A673 (cell line): ENCODE data around the gene SBK3. TPM values are rescaled to one million over a fixed set of nuclear protein-coding genes. Genes with fewer than 3 reads are reported as not detected.

Experiments used
- BruUV-seq: library from RNA; stranded (reverse); fragments of 400-500 nt; replicated peaks from 2 replicates; lab custom pipeline; 2021; lab: Mats Ljungman, UMichigan
- CTCF ChIA-PET: fragments of 300-600 bp; sonication (Branson Sonifier 250); formaldehyde crosslinking; loops from one replicate; lab custom pipeline; 2022; ENCODE audit warnings: antibody characterized with exemption; lab: Charles Lee
- POLR2A ChIA-PET: fragments of 300-600 bp; sonication (Branson Sonifier 250); formaldehyde crosslinking; loops from one replicate; lab custom pipeline; 2022; ENCODE audit warnings: antibody characterized with exemption; ENCODE audit not compliant: low non-redundant PET; lab: Charles Lee
- DNase-seq: peaks from one replicate; pipeline ENCODE4 v3.0.0-alpha.2; 2015; ENCODE audit warnings: low spot score
- H3K27ac ChIP-seq: fragments of 200-600 bp; sonication (generic); 2 replicates; pipeline ENCODE4 v1.5.1; 2016; ENCODE audit warnings: mixed run types, low read depth, mild to moderate bottlenecking, mixed read lengths, antibody characterized with exemption, low read length; ENCODE audit not compliant: poor library complexity, severe bottlenecking
- H3K27me3 ChIP-seq: fragments of 200-600 bp; sonication (generic); replicated peaks from 2 replicates; pipeline ENCODE4 v1.6.1; 2017; ENCODE audit warnings: mixed run types, low read depth, mild to moderate bottlenecking, mixed read lengths, antibody characterized with exemption, low read length; ENCODE audit not compliant: insufficient read depth, poor library complexity
- H3K36me3 ChIP-seq: fragments of 200-600 bp; sonication (generic); 2 replicates; pipeline ENCODE4 v1.6.1; 2016; ENCODE audit warnings: mixed run types, mild to moderate bottlenecking, mixed read lengths, antibody characterized with exemption, low read length; ENCODE audit not compliant: insufficient read depth, poor library complexity, severe bottlenecking
- H3K4me1 ChIP-seq: fragments of 200-600 bp; sonication (generic); 2 replicates; pipeline ENCODE4 v1.6.1; 2017; ENCODE audit warnings: mixed run types, mild to moderate bottlenecking, mixed read lengths, antibody characterized with exemption, low read length; ENCODE audit not compliant: insufficient read depth, poor library complexity, severe bottlenecking
- H3K4me3 ChIP-seq: fragments of 200-600 bp; sonication (generic); 2 replicates; pipeline ENCODE4 v1.5.1; 2016; ENCODE audit warnings: low read depth, mixed run types, mild to moderate bottlenecking, mixed read lengths, low read length; ENCODE audit not compliant: poor library complexity, severe bottlenecking
- H3K9me3 ChIP-seq: fragments of 200-600 bp; sonication (generic); 2 replicates; pipeline ENCODE4 v1.6.1; 2016; ENCODE audit warnings: mixed run types, low read depth, mild to moderate bottlenecking, mixed read lengths, antibody characterized with exemption, low read length; ENCODE audit not compliant: poor library complexity, severe bottlenecking
- CTCF ChIP-seq: fragments of 300-800, 200-600 bp; sonication (generic); conservative IDR thresholded peaks from 2 replicates; pipeline ENCODE4 v1.5.1; 2017; ENCODE audit warnings: low read depth, mild to moderate bottlenecking, antibody characterized with exemption, low read length, moderate library complexity, mixed read lengths
- EZH2 ChIP-seq: fragments of 200-600 bp; sonication (generic); IDR thresholded peaks from 2 replicates; pipeline ENCODE4 v1.6.1; 2017; ENCODE audit warnings: borderline replicate concordance, low read depth, mild to moderate bottlenecking, mixed read lengths, antibody characterized with exemption, low read length; ENCODE audit not compliant: poor library complexity, severe bottlenecking
- intact Hi-C: fragments of 100-400 bp; cut with micrococcal nuclease; formaldehyde crosslinking; loops from one replicate; pipeline ENCODE4 v1.10.0; 2022; ENCODE audit not compliant: unreplicated experiment
- total RNA-seq: library from RNA; stranded (reverse); gene quantifications from 2 replicates; pipeline ENCODE4 v1.2.3, GENCODE V29; 2021

Gene SBK3
- total RNA-seq, 1 experiment from 2014 or later, result not detected

- H3K27me3 ChIP-seq, result no peaks in the 10 kb centered on the region
- H3K9me3 ChIP-seq, result no peaks in the 10 kb centered on the region
- DNase-seq, result no peak
- H3K4me3 ChIP-seq, result no peak overlapping the region
- CTCF ChIA-PET, result no interaction called here
- TF ChIP-seq EZH2, result no peak
- H3K36me3 ChIP-seq, result no peaks in the 10 kb centered on the region
- no TSS peak for BruUV-seq
- no peaks in the 10 kb centered on the region for H3K4me1 ChIP-seq
- no peak overlapping the region for H3K27ac ChIP-seq
- intact Hi-C loops, result no loop called here
- POLR2A ChIA-PET, result no interaction called here
Observed at GRCh38 chr19:55567708-55568328, 22.5 kb upstream of the SBK3 start.

- Histone ChIP-seq H3K36me3 (no peaks in the 10 kb centered on the region), H3K27me3 (no peaks in the 10 kb centered on the region), H3K4me1 (no peaks in the 10 kb centered on the region), H3K9me3 (no peaks in the 10 kb centered on the region), H3K4me3 (no peak overlapping the region), H3K27ac (no peak overlapping the region)
- no TSS peak for BruUV-seq
- ChIA-PET CTCF (interaction anchor here (0.7 kb wide), 1 partner anchor 52 kb away, joined by 5 read pairs; no protein-coding TSS in a partner anchor), POLR2A (no interaction called here)
- TF ChIP-seq EZH2 (no peak), CTCF (no peak)
- intact Hi-C loops, result no loop called here
- DNase-seq, result no peak
Observed at GRCh38 chr19:55566823-55567222, 21.5 kb upstream of the SBK3 start.

- no peak overlapping the region for H3K27ac ChIP-seq
- no peak for DNase-seq
- intact Hi-C loops, result no loop called here
Observed at GRCh38 chr19:55563261-55563690, 17.9 kb upstream of the SBK3 start.

More at GRCh38 chr19:55563261-55563690, 17.9 kb upstream of the SBK3 start:
- CTCF ChIA-PET, result no interaction called here
- H3K4me3 ChIP-seq, result no peak overlapping the region
- POLR2A ChIA-PET, result no interaction called here
- no TSS peak for BruUV-seq
- H3K27me3 ChIP-seq, result peaks cover 3% of the 10 kb centered on the region
- no peaks in the 10 kb centered on the region for H3K9me3 ChIP-seq
- H3K36me3 ChIP-seq, result no peaks in the 10 kb centered on the region
- TF ChIP-seq CTCF (no peak), EZH2 (no peak)
- no peaks in the 10 kb centered on the region for H3K4me1 ChIP-seq
